ENCODE results near the gene POLR3B. TPM values are rescaled to one million over a fixed set of nuclear protein-coding genes. Genes with fewer than 3 reads are reported as not detected.
A peak's percentile ranks its signal among the peaks of the same experiment; 100 is the strongest.

Gene POLR3B
- total and polyA plus RNA-seq, 9 of the 15 experiments (the other 6 are each of a cell fraction or from before 2014, with no cell fraction given) = 7.6 to 17.9 (median 14.4) TPM

- Histone ChIP-seq H3K9me3 (replicated peaks; ENCODE audit: control insufficient read depth, insufficient read depth, low read depth, low read length) (no peaks in the 10 kb centered on the region), H3K9me1 (ENCODE audit: control insufficient read depth, insufficient read depth, low read length) (no peaks in the 10 kb centered on the region), H3K4me2 (ENCODE audit: insufficient read depth, low read length) (no peak overlapping the region), H3K27ac (ENCODE audit: extremely low read depth, low read depth, low read length) (no peak overlapping the region), H3K36me3 (ENCODE audit: control insufficient read depth, insufficient read depth, low read length) (no peaks in the 10 kb centered on the region), H3K27me3 (ENCODE audit: control insufficient read depth in 2 of 2, insufficient read depth in 2 of 2, low read length in 2 of 2) (peaks cover 0 to 14% of the 10 kb centered on the region in 2 experiments; a peak in 1 of 5 replicates), H3K79me2 (ENCODE audit: control insufficient read depth, insufficient read depth, low read length) (no peaks in the 10 kb centered on the region), H3K4me3 (no peak overlapping the region), H2AFZ (ENCODE audit: low read depth, low read length) (no peak overlapping the region), H4K20me1 (replicated peaks; ENCODE audit: control insufficient read depth, insufficient read depth, low read length) (no peaks in the 10 kb centered on the region), H3K9ac (ENCODE audit: insufficient read depth in 1 of 2, low read depth in 2 of 2, low read length in 2 of 2) (no peak overlapping the region), H3K4me1 (replicated peaks in 1 of 2; ENCODE audit: control insufficient read depth in 2 of 2, insufficient read depth in 2 of 2, low read length in 2 of 2) (no peaks in the 10 kb centered on the region)
- 0% methylated on average over 2 of the region's 2 CpGs for WGBS (ENCODE audit: insufficient coverage, low coverage, missing lambda C conversion rate)
- CTCF ChIA-PET (ENCODE audit: low intra/inter-chr PET ratio) = no interaction called here
- no peak for DNase-seq (ENCODE audit: extremely low read depth in 1 of 4, low spot score in 3 of 4)
- no peak for ATAC-seq
- intact Hi-C loops (cut with micrococcal nuclease) = no loop called here
- in situ Hi-C loops (cut with MboI) = no loop called here
- no peak for FAIRE-seq
- POLR2A ChIA-PET = no interaction called here
- no peak for TF ChIP-seq CREBBP (IDR thresholded peaks at IDR 0.05; ENCODE audit: low read depth, low read length)
- peak; percentile 32 for TF ChIP-seq RBM25 (IDR thresholded peaks at IDR 0.05; ENCODE audit: low read depth, low read length, severe bottlenecking)
- BruUV-seq (replicated peaks) = no TSS peak
Measured at GRCh38 chr12:106331599-106331998, 25.9 kb upstream of the POLR3B start.

- H3K36me3 ChIP-seq (ENCODE audit: control insufficient read depth, insufficient read depth, low read length) = no peaks in the 10 kb centered on the region
- ATAC-seq (no peak), FAIRE-seq (no peak)
- no peak for TF ChIP-seq POLR2H (tag; IDR thresholded peaks at IDR 0.05; ENCODE audit: low read depth)
- TF ChIP-seq ZNF398 (CRISPR knock-in tag; IDR thresholded peaks at IDR 0.05) = no peak
- TF ChIP-seq REST (IDR thresholded peaks at IDR 0.05; ENCODE audit: borderline replicate concordance) = no peak
- no peak for TF ChIP-seq REST (CRISPR knock-in tag; IDR thresholded peaks at IDR 0.05; ENCODE audit: low read depth)
- no peak for TF ChIP-seq ARHGAP35 (IDR thresholded peaks at IDR 0.05; ENCODE audit: partially characterized antibody)
Measured at GRCh38 chr12:106332536-106332935, 25.0 kb upstream of the POLR3B start.

More at GRCh38 chr12:106332536-106332935, 25.0 kb upstream of the POLR3B start:
- Histone ChIP-seq H2AFZ (ENCODE audit: low read depth, low read length) (no peak overlapping the region), H3K4me2 (ENCODE audit: insufficient read depth, low read length) (no peak overlapping the region), H3K79me2 (ENCODE audit: control insufficient read depth, insufficient read depth, low read length) (no peaks in the 10 kb centered on the region), H3K9me3 (replicated peaks; ENCODE audit: control insufficient read depth, insufficient read depth, low read depth, low read length) (no peaks in the 10 kb centered on the region), H4K20me1 (replicated peaks; ENCODE audit: control insufficient read depth, insufficient read depth, low read length) (no peaks in the 10 kb centered on the region), H3K4me1 (replicated peaks in 1 of 2; ENCODE audit: control insufficient read depth in 2 of 2, insufficient read depth in 2 of 2, low read length in 2 of 2) (no peaks in the 10 kb centered on the region), H3K27ac (ENCODE audit: extremely low read depth, low read depth, low read length) (no peak overlapping the region), H3K9me1 (ENCODE audit: control insufficient read depth, insufficient read depth, low read length) (no peaks in the 10 kb centered on the region), H3K27me3 (ENCODE audit: control insufficient read depth in 2 of 2, insufficient read depth in 2 of 2, low read length in 2 of 2) (peaks cover 0 to 14% of the 10 kb centered on the region in 2 experiments; a peak in 1 of 5 replicates), H3K9ac (ENCODE audit: insufficient read depth in 1 of 2, low read depth in 2 of 2, low read length in 2 of 2) (no peak overlapping the region), H3K4me3 (no peak overlapping the region)
- no peak for DNase-seq (ENCODE audit: extremely low read depth in 1 of 4, low spot score in 3 of 4)
- no TSS peak for BruUV-seq (replicated peaks)
- CTCF ChIA-PET (ENCODE audit: low intra/inter-chr PET ratio) = no interaction called here
- POLR2A ChIA-PET = no interaction called here
- in situ Hi-C loops (cut with MboI) = no loop called here
- intact Hi-C loops (cut with micrococcal nuclease) = no loop called here

Measured in K562 (cell line).